HG03045 (cell line): ENCODE measurements around the gene BCAN.
A peak's percentile ranks its signal among the peaks of the same experiment; 100 is the strongest.
"Not testable (repeated sequence)": the region's sequence is repeated elsewhere in the genome, so short reads cannot be mapped to it uniquely, and the experiment has no call there.

ENCODE experiments used
- ATAC-seq: cut with Tn5 transposase; IDR thresholded peaks from one replicate; pipeline ENCODE4 v1.9.1; 2021; ENCODE audit warnings: mild to moderate bottlenecking, moderate library complexity; ENCODE audit not compliant: unreplicated experiment

The BCAN gene

DNA sequence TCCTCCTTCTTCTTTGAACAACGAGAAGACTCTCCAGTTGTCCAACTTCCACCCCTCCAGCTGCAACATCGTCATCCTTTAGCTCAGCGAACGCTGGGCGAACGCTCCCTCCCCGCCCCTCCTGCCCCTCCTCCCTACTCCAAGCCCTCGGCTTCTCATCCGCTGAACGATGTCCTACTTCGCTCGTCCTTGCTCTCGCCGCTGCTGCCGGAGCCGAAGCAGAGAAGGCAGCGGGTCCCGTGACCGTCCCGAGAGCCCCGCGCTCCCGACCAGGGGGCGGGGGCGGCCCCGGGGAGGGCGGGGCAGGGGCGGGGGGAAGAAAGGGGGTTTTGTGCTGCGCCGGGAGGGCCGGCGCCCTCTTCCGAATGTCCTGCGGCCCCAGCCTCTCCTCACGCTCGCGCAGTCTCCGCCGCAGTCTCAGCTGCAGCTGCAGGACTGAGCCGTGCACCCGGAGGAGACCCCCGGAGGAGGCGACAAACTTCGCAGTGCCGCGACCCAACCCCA is at the start of gene BCAN:
TSS of gene BCAN (plus strand) at position 357 of the 504 bp plus-strand sequence. CDS start 3,938 bp downstream, outside the sequence.
- ATAC-seq: no peak

DNA sequence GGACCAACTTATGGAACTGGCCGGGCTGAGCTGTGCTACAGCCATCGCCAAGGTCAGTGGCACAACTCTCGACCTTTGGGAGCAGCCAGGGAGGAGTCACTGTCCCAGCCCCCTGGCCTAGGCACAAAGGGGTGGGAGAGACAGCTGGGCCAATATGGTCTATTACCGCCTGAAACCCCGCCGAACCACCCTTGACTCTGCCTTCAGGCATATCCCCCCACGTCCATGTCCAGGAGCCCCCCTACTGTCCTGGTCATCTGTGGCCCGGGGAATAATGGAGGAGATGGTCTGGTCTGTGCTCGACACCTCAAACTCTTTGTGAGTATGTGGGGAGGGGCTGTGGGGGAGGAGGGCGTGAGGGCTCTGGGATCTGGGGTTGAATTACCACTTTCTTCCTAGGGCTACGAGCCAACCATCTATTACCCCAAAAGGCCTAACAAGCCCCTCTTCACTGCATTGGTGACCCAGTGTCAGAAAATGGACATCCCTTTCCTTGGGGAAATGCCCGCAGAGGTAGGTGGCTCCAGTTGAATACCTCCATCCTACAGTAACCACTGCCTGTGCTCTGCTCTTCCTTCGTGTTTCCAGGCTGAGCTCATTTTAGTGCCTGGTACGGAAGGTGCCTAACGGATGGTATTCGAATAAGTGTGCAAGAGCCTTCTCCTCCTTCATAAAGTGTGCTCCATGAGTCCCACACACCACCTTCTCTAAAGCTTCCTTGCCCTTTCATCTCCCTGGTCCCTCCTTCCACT is 49.6 kb upstream of the BCAN start:
- ATAC-seq: no peak

DNA sequence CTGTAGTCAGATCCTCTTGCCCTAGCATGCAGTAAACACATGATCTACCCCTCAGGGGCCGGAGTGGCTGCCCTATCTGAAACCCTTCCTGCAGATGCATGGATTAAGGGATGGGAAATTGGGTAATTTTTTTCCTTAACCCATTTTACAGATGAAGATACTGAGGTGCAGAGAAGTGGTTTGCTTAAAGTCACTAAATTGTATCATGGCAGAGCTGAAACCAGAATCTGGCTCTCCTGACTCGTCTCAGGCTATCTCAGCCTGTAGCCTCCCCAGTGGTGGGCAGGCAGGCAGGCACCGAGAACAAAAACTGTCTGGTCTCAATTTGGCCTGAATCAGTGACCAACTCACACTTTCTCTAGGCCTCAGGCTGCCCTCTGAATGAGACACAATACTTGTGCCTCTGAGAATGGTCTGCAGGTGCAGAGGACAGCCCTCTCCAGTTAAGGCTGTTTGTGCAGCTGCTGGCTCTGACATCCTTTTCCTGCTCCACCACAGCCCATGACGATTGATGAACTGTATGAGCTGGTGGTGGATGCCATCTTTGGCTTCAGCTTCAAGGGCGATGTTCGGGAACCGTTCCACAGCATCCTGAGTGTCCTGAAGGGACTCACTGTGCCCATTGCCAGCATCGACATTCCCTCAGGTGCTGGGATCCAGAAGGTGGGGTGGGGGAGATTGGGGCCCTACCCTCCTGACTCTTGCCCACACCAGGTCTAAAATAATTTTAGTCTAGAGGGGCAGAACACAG is 48.8 kb upstream of the BCAN start:
- ATAC-seq: no peak

DNA sequence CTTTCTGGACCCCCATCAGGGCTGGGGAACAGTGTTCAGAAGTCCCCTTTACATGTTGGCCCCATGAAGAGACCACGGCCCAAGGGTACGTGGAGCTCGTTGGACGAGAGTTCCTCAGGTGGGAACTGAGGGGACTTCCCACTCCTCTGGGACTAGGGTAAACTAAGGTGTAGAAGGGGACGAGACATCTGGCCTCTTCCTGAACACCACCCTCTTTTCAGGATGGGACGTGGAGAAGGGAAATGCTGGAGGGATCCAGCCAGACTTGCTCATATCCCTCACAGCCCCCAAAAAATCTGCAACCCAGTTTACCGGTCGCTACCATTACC is 48.3 kb upstream of the BCAN start:
- no peak for ATAC-seq

DNA sequence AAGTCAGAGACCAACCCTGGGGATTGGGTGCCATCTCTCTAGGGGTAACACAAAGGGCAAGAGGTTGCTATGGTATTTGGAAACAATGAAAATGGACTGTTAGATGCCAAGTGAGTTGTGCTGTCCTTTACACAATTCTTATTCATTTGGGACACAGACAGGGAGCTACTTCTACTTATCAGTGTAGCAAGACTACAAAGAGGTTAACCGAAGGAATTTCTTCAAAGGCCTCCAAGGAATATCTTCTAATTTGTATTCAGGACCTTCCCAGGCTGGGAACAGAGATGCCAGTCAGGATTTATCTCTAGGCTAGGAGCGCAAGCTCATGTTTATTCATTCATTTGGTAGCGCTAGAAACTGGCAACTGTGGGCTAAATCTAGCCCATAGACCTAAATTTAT is 47.7 kb upstream of the BCAN start:
- ATAC-seq: no peak

GRCh38 chr1:156595016-156595415 is 46.9 kb upstream of the BCAN start:
- ATAC-seq: no peak

DNA sequence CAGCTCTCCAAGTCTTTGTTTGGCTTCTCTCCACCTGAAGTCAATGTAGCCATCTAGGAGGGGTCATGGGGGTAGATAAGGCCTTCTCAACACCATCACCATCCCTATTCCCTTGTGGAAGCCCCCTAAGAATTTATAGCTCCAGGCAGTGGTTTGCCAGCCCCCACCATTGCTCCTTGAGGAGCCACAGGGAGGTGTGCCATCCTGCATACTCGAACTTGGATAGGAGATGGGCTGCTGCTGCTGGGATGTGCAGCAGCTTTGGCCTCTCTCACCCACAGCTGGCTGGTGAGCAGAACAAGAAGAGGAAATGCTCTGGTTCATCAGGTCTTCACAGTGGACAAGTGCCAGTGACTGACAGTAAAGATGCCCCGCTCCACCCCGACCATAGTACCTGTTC is 45.5 kb upstream of the BCAN start:
- no peak for ATAC-seq

DNA sequence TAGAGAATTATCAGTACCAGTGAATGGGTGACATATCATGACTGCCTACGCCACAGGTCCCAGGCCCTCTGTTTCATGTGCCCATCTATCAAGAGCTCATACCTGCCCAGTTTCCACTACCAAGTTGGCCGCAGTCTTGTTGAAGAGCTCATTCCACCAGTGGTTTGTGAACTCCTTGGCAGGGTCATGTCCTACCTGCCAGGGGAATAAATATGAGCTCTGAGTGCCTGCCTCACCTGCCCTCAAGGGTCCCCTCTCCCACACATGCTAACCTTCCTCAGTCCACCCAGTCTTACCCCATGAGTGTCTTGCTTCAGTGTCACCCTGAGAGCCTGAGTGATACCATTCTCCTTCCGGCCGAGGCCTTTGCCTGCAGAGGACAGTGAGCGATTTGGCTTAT is 43.8 kb upstream of the BCAN start:
- no peak for ATAC-seq

DNA sequence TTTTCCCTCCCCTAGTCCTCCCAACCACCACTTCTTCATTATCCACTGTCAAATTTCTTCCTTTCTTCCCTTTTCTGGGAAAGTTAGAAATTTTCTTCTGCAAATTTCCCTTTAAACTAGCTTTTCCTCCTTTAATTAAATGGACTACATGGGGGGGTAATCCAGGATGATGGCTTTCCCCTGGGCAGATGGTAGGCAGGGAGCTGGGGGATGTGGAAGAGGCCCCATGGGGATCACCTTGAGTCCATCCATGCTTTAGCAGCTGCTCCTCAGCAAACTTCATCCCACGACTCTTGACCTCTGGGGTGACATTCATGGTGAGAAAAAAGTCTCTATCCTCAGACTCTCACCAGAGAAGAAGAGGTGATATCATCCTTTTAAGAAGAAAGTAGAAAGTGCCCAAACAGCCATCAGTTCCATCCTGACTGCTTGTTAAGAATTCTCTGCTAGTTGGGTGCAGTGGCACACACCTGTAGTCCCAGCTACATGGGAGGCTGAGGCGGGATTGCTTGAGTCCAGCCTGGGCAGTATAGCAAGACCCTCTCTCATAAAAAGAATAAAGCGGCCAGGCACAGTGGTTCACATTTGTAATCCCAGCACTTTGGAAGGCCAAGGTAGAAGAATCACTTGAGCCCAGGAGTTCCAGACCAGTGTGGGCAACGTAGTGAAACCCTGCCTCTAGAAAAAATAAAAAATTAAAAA is 43.0 kb upstream of the BCAN start:
- no peak for ATAC-seq

DNA sequence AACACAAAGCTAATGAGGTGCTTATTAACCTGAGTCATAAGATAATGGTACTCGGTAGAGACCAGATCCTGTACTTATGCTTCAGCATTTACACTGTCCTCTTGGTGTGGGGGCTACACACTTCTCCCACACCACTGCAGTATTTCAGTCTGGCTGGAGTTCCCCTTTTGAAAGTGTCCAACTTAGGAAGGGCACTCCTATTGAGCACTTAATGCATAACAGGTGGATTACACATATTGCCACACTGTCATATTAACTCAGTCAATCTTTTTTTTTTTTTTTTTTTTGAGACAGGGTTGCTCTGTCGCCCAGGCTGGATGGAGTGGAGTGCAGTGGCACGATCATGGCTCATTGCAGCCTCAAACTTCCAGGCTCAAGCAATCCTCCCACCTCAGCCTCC is 42.1 kb upstream of the BCAN start:
- ATAC-seq: no peak

DNA sequence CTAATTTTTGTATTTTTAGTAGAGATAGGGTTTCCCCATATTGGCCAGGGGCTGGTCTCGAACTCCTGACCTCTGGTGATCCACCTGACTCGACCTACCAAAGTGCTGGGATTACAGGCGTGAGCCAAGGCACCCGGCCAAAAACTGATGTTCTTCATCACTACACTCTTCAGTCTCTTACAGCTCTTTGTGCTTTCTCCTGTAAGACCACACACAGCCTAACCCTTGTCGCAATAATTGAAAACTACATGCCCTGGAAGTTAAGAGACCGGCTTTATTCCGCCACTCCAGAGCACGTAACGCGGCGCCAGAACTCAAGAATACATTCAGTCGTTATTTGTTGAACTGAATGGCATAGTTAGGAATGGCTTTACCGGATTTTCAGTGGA is 41.2 kb upstream of the BCAN start:
- ATAC-seq: no peak

- ATAC-seq: peak; percentile 61
These were observed 40.6 kb upstream of the BCAN start, which contains the start of gene GPATCH4 for GRCh38 chr1:156601122-156601830. Gene GPATCH4 (minus strand): TSS chr1:156601479.

DNA sequence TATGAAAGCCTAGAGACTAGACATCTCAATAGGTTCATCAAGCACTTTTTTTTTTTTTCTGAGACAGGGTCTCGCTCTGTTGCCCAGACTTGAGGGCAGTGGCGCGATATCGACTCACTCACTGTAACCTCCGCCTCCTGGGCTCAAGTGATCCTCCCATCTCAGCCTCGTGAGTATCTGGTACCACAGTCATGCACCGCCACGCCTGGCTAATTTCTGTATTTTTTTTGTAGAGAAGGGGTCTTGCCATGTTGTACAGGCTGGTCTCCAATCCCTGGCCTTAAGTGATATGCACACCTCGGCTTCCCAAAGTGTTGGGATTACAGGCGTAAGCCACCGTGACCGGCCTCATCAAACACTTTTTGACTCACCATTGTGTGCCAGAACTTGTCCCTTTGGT is 40.0 kb upstream of the BCAN start:
- ATAC-seq: no peak

DNA sequence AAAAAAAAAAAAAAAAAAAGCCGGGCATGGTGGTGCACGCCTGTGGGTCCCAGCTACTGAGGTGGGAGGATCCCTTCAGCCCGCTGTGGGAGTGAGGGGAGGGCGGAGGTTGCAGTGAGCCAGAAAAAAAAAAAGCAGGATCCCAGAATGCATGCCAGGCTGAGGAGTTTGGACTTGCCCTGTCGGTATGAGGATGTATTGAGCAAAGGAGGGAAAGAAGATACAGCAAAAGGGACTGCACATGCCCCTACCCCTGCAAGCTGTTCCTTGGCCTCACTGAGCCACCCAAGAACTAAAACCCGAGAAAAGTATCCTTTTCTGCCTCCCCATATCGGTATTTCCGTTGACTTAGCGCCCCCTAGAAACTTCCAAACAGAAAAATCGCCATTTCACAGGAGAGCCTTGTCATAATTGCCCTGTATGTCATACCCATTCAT is 39.3 kb upstream of the BCAN start:
- no peak for ATAC-seq

DNA sequence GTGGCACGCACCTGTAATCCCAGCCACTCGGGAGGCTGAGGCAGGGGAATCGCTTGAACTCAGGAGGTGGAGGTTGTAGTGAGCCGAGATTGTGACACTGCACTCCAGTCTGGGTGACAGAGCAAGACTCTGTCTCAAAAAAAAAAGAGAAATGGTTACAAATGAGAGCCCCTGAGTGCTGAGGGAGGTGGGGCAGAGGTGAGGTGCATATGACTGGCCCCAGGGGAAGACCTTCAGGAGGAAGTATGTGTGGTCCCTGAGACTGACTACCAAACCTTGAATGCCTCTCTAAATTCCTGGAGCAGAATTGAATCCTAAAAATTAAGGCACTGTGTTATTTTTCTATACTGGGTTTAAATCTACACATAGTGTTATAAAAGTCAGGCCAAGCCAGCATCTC is 34.6 kb upstream of the BCAN start:
- not testable (repeated sequence) for ATAC-seq

DNA sequence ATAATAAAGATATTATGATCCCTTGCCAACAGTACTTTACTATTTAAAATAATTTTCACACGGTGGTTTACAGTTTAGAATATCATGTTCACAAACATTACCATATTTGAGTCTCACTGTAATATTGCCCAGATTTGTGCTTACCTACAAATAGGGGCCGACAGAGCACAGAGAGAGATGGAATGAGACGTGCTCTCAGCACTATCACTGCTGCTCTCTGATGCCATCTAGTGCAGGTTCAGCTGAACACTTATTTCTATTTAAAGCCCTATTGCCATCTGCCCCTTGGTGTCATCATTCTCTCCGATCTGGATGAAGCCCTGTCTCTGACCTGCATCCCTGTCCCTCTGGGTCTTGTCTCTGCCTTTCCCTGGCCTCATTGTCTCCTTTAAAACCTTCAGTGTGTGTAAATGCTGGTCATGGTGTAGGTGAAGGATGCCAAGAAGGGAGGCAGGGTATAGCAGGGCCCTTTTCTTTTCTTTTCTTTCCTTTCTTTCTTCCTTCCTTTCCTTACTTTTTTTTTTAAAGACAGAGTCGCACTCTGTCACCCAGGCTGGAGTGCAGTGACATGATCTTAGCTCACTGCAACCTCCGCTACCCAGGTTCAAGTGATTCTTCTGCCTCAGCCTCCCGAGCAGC is 33.8 kb upstream of the BCAN start:
- no peak for ATAC-seq

- no peak for ATAC-seq
These were observed 32.9 kb upstream of the BCAN start for GRCh38 chr1:156608981-156609380.

GRCh38 chr1:156610072-156610471 is 31.8 kb upstream of the BCAN start:
- ATAC-seq: not testable (repeated sequence)

- ATAC-seq: no peak
These were observed 29.3 kb upstream of the BCAN start for GRCh38 chr1:156612666-156613065.

DNA sequence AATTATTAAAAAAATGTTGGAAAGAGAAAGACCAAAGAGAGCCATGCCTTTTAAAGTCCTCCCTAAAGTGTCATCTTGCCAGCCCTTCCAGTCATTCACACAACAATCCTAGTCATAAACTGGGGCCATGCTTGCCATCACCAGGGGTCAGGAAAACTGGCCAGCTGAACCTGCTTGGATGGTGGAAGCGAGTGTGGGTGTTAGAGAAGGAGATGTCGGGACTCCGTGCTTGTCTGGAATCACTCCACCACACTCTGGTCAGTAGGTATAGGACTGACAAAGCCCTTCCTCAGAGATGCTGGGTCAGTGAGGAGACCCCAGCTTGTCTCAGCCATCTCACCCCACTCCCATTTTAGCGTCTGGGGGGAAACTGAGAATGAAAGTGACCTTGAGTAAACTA is 26.0 kb upstream of the BCAN start:
- ATAC-seq: no peak

DNA sequence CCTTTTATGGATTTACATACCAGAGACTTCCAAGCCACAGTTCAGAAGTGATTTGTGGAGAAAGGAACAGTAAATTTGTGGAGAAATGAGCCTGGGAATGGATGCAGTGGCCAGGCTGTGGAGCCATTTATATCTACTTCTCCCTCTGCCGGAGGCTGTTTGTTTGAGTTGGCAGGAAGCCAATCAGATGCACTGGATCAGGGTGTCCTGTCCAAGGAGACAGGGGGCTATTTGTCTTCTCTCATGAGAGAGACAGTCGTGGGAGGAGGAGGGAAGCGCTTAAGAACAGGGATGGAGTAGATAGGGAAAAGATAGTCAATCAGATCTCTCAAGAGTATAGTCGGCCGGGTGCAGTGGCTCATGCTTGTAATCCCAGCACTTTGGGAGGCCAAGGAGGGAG is 25.5 kb upstream of the BCAN start:
- no peak for ATAC-seq
